DMS114 treated with DMSO at 0.1 percent for 48 hours (cell line): ENCODE results near the gene GORASP2.
"Not testable (repeated sequence)": the region's sequence is repeated elsewhere in the genome, so short reads cannot be mapped to it uniquely, and the experiment has no call there.

Experiments
- DNase-seq: peaks from one replicate; lab custom pipeline; 2025; ENCODE audit not compliant: unreplicated experiment; lab: John Stamatoyannopoulos, UW

The GORASP2 gene

DNA sequence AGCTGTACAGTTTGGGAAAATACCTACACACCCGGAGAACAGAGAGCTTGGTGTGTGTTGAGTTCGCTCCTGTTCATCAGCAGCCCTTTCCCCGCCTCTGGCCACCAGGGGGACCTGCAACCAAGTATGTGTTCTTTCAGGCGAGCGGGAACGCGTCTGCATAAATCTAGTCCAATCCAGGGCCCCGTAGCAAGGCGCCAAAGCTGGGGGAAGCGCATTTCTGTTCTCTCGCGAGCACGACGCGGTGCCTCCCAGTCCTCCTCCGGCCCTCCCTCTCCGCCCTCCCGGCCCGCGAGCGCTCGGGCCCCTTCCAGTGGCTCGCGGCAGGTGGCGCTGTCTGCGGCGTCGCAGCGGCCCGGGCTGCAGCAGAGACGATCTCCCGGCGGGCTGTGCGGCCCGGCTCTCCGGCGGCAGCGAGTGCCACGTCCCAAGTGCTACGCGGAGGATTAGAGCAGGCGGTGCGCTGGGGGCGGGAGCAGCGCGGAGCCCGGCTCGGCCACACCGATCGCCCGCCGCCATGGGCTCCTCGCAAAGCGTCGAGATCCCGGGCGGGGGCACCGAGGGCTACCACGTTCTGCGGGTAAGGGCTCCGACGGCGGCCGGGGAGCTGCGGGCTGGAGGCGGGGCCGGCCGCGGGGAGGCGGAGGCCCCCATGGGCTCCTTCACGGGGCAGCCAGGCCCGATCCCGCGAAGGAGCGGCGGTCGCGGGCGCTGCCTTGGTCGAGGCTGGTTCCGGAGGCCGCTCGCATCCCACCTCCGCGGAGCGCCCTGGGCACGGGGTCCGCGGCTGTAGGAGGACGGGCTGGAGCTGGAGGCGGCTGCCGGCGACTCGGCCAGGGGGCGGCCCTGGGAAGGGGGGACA is at the start of gene GORASP2:
TSS of gene GORASP2 (plus strand) at position 430 of the 862 bp plus-strand sequence. CDS start at position 518, 88 bp downstream.
- peak; percentile 92 for DNase-seq

DNA sequence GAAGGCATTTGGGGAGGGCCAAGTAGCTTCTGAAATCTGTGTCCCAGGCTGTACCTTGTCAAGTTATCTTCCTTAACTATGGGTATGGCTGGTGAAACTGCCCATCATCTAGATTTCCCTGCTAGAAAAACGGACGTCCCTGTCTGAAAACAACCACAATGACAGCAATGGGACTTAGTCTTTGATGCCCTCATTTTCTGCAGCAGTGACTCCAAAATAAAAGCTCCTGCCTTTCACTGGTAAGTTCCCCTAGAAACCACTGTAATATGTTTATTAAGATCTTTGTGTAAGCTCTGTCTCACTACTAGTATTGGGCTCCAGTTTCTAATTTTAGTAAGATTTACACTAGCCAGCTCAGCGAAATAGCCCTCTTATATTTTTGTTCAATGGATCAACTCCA is 47.2 kb upstream of the GORASP2 start:
- DNase-seq, result no peak

DNA sequence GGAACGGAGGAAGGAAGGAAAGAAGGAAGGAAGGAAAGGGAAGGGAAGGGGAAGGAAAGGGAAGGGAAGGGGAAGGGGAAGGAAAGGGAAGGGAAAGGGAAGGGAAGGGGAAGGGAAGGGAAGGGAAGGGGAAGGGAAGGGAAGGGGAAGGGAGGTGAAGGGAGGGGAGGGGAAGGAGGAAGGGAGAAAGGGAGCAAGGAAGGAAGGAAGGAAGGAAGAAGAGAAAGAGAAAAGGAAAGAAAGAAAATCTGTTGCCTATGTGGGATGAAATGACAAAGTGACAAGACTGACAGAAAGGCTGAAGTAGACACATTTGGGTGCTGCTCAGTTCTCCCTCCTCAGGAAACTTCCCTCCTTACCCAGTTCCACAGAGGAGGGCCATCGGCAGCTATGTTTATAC is 46.3 kb upstream of the GORASP2 start:
- no peak for DNase-seq

GRCh38 chr2:170883683-170884082 is 45.4 kb upstream of the GORASP2 start:
- DNase-seq, result no peak

DNA sequence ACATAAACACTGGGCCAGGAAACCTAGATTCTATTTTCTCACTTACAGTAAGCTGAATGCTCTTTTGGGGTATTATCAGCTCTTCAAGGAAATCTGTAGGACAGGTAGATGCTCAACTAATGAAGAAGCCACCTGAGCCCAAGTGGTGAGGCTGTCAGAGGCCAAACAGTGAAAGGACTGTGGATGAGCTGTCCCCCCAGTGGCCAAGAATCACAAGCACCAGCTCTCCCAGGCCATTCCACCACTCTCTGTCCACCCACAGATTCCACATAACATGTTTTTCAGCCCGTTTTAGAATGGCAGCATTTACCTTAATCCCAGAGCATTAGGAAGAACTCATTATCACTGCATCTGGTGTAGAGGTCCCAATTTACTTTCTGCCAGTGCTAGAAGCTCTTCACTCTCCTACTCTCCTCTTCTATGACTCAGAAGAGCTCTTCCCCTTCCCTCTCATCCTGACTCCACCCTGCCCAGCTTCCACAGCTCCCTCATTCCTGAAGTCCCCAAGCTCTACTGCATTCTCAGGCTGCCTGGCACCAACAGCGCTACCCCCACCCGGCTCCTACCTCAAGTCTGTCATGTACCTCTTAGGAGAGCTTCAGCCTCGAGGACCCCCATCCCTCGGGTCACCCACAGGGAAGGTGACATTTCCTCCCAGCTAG is 43.8 kb upstream of the GORASP2 start:
- no peak for DNase-seq

- DNase-seq, result no peak
Observed at GRCh38 chr2:170886386-170886785, 42.7 kb upstream of the GORASP2 start.

DNA sequence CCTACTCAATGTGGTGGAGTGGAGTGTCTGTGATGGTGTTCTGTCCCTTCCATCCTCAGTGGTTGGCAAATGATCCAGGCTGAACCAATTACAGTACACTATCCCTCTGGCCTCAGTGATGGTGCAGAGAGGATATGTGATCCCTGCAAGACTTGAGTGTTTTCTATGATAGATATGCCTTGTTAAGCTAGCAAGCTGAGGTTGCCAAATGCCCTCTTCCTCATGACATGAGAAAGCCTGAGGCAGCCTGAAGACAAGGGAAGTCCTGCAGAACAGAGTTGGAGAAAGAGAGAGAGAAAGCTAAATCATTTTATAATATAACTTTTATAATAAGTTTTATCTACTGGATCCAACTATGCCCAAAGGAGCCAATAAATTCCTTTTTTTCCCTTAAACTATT is 41.6 kb upstream of the GORASP2 start:
- DNase-seq, result no peak

DNA sequence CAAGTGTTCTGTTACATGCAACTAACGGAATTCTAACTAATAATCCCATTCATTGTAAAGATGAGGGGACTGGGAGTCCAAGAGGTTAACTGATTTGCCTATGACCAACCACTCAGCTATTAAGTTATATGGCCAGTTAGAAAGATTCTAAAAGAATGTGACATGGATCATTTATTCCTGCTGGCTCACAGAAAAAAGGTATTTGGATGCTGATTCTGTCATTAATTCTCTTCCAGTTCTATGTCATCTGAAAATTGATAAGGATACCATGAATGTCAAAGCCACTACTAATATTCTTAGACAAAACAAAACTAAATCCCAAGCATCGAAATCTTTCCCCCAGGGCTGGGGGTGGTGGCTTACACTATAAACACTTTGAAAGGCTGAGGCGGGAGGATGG is 41.2 kb upstream of the GORASP2 start:
- DNase-seq, result no peak

- no peak for DNase-seq
Observed at GRCh38 chr2:170891893-170892292, 37.2 kb upstream of the GORASP2 start.

DNA sequence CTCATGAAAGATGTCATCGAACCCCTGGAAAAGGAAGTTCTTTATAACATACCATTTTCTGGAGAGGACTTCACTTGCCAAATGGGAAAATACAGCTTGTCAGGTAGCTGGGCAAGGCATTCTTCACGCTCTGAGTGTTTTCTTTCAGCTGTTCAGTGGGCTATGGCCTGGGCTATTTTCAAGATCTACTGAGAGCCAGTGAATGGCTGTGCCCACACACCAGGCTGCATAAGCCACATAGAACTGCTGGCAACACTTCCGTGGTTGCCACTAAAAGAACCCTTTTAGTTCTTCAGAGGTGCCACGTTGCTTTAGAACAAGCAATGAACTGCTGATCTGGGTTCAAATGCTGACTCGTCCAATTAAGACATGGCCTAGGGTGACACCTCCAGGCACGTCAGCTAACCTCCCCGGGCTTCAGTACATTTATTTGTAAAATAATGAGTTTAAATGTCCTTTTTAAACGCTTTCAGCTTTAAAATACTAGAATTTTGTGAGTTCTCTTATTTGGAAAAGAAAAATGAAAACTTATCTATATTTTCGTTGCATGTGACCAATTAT is 36.6 kb upstream of the GORASP2 start:
- DNase-seq, result no peak

DNA sequence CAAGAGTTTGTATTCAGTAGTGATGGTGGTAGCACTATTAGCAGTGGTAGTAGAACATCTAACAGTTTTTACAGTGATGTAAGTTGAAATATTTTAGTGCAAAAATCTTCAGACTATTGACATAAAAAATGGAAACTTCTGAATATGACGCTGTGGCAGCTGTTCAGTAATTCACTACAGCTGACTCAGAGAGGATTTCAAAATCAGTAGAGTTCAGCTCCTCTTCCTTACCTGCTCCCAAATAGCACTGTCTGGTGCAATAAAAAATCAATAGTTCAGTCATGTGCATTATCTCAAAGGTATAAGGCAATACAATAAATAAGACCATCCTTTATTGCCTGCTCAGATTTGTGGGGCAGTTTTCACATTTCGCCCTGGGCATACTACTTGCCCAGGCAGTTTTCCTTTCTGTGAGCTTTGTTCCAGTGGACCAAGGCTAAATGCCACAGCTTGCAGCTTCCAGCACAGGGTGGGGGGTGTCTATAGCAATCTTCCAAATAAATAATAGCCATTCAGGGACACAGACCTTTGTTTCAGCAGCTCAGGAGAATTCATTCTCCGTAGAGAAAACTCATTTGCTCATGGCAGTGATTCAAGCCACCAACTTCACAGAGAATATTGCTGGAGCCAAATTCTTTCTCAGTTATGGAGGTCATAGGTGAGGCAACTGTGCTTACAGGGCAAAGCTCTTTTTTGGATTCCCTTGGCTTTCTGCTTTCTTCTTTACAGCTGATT is 33.9 kb upstream of the GORASP2 start:
- DNase-seq, result no peak

GRCh38 chr2:170896622-170897021 is 32.4 kb upstream of the GORASP2 start:
- DNase-seq, result no peak

- no peak for DNase-seq
Observed at GRCh38 chr2:170897108-170897507, 31.9 kb upstream of the GORASP2 start.

GRCh38 chr2:170905864-170906263 is 23.2 kb upstream of the GORASP2 start:
- DNase-seq, result no peak

DNA sequence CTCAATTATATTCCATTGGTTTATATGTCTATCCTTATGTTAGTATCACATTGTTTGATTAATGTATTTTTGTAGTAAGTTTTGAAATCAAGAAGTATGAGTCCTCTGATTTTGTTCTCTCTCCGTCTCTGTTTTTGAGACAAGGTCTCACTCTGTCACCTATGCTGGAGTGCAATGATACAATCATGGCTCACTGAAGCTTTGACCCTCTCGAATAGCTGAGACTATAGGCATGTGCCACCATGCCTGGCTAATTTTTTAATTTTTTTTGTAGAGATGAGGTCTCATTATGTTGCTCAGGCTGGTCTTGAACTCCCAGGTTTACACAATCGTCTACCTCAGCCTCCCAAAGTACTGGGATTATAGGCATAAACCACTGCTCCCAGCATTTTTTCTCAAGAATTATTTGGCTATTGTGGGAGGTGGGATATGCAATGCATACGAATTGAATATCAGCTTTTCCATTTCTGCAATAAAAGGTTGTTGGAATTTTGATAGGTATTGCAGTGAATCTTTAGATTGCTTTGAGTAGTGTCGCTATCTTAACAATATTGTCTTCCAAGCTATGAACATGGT is 17.7 kb upstream of the GORASP2 start:
- no peak for DNase-seq

- DNase-seq, result not testable (repeated sequence)
Observed at GRCh38 chr2:170914994-170915666, 13.9 kb upstream of the GORASP2 start.

GRCh38 chr2:170917219-170917913 is 11.7 kb upstream of the GORASP2 start:
- DNase-seq, result no peak

DNA sequence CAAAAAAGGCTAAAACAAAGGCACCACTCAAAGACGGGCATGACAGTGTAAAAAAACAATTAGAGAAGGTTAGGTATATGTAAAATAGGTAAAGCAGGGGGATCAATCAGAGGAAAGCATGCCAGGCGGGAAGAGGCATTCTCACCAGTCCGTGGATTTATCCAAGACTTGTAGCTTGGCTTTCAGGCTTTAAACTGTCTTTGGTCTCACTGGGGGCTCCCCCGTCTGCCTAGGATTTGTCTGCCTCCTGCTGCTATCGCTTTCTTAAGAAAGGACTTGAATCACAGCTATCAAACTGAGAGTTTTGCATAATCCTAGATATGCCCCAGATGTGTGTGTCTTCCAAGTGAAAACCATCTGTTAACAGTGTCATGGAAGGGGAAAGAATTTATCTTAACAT is 11.1 kb upstream of the GORASP2 start:
- DNase-seq, result no peak

DNA sequence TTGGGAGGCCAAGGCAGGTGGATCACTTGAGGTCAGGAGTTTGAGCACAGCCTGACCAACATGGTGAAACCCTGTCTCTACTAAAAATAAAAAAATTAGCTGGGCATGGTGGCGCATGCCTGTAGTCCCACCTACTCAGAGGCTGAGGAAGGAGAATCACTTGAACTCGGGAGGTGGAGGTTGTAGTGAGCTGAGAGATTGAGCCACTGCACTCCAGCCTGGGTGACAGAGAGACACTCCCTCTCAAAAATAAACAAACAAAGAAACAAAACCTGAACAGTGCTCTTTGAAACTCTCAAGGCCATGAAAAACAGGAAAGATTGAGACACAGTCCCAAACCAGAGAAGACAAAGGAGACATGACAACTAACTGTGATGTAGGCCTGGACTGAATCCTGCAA is 7.2 kb upstream of the GORASP2 start:
- not testable (repeated sequence) for DNase-seq
